GM19351 (cell line): ENCODE measurements around the gene SIL1.
"Not testable (repeated sequence)": the region's sequence is repeated elsewhere in the genome, so short reads cannot be mapped to it uniquely, and the experiment has no call there.

Source experiments
- ATAC-seq: cut with Tn5 transposase; IDR thresholded peaks from one replicate; pipeline ENCODE4 v1.9.1; 2021; ENCODE audit warnings: mild to moderate bottlenecking, moderate library complexity; ENCODE audit not compliant: unreplicated experiment

The SIL1 gene

GRCh38 chr5:139113892-139114291, 84.3 kb downstream of the SIL1 start:
- no peak for ATAC-seq

DNA sequence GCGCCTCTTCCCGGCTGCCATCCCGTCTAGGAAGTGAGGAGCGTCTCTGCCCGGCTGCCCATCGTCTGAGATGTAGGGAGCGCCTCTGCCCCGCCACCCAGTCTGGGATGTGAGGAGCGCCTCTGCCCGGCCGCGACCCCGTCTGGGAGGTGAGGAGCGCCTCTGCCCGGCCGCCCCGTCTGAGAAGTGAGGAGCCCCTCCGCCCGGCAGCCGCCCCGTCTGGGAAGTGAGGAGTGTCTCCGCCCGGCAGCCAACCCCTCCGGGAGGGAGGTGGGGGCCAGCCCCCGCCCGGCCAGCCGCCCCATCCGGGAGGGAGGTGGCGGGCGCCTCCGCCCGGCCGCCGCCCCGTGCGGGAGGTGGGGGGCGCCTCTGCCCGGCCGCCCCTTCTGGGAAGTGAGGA, 85.8 kb downstream of the SIL1 start:
- ATAC-seq: not testable (repeated sequence)

DNA sequence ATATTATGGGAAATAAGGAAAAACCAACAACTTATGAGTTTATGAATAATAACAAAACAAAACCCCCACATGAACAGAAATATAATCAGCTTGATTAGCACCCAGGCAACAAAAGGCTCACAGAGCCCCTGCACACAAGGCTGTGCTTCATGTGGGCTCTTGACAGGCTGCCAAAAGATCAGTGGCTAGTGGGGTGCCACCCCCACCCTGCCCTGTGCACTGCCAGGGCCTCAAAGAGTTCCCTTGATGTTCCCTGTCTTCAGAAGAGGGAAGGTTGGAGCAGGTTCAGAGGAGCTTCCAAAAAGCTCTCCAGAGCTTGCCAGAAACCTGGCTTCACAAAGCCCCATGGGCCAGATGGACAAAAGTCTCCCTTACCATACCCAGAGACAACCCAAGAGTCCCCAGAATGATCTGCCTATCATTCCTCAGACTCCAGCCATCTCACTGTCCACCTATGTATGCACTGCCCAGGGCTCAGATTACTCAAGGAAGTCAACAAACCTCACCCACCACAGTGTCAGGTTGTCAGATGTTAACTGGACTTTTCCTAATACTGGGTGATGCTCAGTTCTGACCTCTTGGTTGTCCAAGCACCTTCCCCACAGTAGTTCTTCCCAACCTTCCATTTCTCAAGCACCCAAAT, 87.5 kb downstream of the SIL1 start:
- ATAC-seq: no peak

GRCh38 chr5:139108063-139108824, 89.9 kb downstream of the SIL1 start:
- no peak for ATAC-seq

DNA sequence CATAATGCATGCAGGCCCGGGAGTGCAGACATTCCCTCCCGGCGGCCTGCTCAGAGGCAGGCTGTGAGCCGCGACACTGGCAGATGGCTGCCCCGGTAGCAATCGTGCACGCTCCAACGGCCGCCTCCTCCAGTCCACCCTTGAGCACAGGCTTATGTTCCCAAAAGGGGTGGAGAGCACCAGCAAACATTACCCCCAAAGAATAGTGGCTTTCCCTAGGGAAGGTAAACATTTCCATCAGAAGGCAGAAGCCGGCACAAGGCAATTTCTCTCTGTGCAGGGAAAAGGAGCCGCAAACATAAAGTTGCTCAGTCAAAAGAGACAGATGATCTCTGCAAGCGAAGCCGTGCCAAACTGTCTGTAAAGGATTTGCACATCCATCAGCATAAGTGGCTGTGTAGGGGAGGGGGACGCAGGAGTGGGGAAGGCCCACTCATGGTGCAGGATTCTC, 92.5 kb downstream of the SIL1 start:
- no peak for ATAC-seq

DNA sequence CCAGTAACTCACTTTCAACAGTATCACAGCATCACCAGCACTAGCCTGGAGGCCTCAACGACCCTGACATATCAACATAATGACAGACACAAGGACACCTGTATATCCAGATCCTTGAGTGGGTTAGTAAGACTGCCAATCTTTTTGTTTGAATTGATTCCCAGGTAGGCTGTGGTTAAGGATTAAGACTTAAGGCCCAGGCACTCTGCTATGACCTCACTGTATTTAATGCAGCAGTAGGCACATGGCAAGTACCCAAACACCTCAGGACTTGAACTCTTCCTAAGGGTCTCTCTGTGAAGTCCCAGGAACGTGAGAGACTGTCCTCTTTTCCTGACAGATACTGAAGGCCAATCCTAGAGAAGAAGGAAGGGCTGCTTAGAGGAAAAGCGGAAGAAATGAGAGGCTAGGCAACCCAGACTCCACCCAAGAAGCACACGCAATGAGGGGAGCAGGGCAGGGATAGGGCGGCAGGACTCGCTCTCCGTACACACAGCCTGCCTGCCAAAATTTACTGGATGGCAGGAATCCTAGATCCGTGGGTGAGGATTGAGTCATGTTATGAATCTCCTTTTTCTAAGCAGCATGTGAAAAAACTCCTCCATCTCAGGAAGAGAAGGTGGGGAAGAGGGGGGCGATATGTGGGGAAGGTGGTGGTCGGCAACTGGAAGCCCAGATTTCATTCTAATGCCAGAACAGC, 93.4 kb downstream of the SIL1 start:
- ATAC-seq: no peak

DNA sequence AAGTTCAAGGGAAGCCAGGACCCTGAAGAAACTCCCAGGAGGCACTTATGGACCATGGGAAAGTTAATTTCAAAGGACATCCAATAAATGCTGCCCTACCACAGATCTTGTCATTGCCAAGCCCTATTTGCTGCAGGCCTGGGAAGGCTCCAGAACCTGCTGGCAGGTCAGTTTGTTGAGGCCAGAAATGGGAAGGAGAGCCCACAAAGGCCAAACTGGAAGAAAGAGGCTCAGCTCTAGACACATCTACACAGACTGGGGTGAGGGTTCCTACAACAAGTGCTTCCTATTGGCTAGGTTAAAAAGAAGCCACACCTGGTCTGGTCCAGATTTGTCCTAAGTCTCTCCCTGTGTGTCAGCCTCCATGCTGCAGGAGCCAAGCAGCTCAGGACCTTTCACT, 94.4 kb downstream of the SIL1 start:
- no peak for ATAC-seq

DNA sequence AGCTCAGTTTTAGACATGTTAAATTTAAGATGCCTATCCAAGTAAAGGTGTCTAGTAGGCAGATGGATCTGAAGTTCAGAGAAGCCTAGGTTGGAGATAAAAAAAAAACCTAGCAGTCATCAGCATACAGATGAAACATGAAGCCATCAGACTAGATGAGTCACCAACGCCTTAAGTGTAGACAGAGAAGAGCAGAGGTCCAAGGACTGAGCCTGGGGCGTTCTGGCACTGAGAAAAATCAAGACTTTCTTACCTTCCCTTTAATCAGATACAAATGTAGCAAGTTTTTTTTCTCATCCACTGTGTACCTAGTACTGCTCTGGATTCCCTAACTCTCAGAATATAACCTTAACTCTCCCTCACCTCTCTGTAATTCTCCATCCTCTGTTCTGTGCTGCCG, 97.3 kb downstream of the SIL1 start:
- ATAC-seq: no peak

- peak; percentile 97 for ATAC-seq
Measured at GRCh38 chr5:139094154-139095131, 103.7 kb downstream of the SIL1 start.

- no peak for ATAC-seq
Measured at GRCh38 chr5:139092741-139093343, 105.3 kb downstream of the SIL1 start.

DNA sequence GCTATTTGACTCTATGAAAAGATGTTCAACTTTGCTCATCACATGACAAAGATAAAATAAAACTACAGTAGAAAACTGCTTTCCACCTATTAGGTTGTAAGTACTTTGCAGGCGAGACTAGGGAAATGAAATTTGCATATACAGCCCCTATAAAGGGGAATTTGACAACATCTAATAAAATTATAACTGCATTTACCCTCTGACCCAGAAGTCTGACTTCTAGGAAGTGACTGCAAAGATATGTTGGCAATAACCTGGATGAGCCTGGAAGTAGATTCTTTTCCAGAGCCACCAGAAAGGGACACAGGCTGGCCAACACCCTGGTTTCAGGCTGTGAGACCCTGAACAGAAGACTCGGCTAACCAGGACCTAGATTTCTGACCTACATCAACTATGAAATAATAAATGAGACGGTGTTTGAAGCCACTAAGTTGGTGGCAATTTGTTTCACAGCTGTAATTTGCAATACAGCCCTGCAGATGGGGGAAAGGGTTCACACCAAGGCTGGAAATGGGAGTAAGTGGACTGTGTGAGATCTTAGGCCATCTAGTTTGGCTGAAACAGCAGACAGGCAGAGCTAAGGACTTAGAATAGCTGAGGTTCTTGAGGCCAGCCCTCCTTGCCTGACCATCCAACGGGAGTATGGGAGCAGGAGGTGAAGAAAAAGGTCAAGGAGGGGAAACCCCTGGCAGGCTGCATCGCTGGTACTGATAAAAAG, 106.6 kb downstream of the SIL1 start:
- no peak for ATAC-seq

DNA sequence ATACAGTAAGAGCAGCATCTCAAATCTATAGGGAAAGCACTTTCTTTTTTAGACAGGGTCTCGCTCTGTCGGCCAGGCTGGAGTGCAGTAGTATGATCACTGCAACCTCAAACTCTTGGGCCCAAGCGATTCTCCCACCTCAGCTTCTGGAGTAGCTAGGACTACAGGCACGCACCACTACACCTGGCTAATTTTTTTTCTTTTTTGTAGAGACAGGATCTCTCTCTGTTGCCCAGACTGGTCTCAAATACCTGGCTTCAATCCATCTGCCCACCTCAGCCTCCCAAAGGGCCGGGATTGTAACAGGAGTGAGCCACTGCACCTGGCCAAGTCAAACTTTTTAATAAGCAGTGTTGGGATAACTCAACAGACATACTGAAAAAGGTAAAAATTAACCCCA, 107.6 kb downstream of the SIL1 start:
- no peak for ATAC-seq

DNA sequence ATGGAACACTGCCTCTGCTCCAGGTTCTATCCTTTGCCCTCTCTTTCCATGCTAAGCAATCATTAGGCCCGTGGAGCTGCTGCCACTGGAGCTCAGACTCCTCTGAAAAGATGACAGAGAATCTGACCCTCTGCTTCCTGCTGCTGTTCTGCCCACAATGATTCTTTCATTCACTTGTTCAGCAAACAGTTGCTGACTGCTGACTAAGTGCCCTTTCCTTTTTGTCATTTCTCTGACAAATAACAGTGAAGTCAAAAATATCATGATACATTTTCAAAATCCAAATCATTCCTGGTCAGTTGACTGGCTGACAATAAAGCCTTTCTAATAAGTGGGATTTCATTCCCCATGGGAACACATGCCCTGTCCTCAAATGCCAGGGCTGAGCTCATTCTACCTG, 110.1 kb downstream of the SIL1 start:
- no peak for ATAC-seq

GRCh38 chr5:139082813-139083498, 115.2 kb downstream of the SIL1 start:
- no peak for ATAC-seq

- no peak for ATAC-seq
Measured at GRCh38 chr5:139079991-139080610, 118.1 kb downstream of the SIL1 start.

DNA sequence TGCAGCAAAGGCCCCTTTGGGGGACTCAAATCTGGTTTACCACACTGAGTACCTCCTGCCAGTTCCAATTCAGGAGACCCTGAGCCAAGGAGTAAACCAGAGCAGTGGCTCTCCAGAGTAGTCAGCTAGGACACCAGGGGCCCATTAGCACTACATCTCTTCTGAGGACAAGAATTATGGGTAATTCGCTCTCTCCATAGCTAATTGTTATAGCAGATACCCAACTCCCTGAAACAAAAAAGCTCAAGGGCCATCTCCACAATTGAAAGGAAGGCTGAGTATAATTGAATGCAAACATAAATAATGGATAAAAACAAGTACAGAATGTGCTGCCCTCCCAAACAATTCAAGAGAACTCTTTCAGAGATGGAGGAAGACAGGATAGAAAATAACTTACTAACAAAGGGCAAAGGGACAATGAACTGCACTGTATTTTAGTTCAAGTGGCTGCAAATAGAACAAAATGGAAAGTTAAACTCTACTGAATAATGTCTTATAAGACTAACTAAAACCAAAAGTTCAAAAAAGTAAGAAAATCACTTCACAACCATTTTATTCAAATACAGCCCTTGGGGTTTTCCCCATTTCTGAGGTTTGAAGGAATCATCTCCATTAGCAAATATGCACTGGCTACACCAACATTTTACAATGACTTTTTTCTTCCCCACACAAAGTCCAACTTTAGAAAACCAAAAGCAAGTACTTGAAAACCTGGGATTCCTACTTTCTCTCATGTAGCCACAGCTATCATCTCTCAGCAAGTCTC, 118.8 kb downstream of the SIL1 start:
- no peak for ATAC-seq

DNA sequence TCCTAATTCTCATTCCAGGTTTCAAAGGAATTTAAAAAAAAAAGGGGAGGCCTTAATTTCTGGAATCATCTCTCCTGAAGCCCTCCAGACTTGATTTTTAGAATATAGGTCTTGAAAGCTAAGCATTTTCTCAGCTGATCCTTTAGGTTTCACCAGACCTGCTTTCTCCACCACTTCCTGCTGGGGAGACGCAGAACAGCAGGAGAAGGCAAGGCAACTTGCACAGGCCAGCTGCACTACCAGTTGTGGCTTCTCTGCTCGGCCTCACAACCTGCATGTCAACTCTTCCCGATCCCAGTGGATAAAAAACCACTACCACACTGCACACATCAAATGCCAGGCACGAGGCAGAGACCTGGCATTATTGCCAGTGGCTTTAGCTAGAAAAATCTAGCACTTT, 119.8 kb downstream of the SIL1 start:
- no peak for ATAC-seq

DNA sequence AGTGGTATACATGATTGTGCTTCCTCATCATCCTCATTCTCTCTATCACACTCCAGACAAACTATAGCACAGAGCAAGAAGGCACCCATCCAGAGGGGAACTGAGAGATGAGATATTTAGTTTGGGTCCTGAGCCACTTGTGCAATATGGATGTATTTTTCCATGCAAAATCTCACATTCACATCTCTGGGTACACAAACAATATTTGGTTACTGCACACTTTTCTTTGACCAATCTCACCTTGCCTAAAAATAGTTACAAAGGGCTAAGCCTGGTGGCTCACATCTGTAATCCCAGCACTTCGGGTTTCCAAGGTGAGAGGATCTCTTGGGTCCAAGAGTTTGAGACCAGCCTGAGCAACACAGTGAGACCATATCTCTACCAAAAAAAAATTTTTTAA, 120.3 kb downstream of the SIL1 start:
- no peak for ATAC-seq
